A549 (cell line): ENCODE results near the gene STPG4. TPM values are rescaled to one million over a fixed set of nuclear protein-coding genes. Genes with fewer than 3 reads are reported as not detected.
"Not testable (repeated sequence)": the region's sequence is repeated elsewhere in the genome, so short reads cannot be mapped to it uniquely, and the experiment has no call there.

Experiments
- ATAC-seq, 2 experiments: fragments of 200-7000 bp in 1 of 2; fragments of >200 bp in 1 of 2; cut with Nextera tagmentation in 1 of 2; cut with Tn5 transposase in 1 of 2; 3 replicates each; pipeline versions ENCODE4 v1.8.0 to v1.9.1; 2018 to 2020; ENCODE audit warnings: mild to moderate bottlenecking in 1 of 2, moderate library complexity in 1 of 2
- CTCF ChIA-PET: fragments of 300-600 bp; sonication (Branson Sonifier 250); formaldehyde crosslinking; extraction: SDS; loops from one replicate; lab custom pipeline; 2021; ENCODE audit warnings: antibody characterized with exemption, inconsistent platforms; lab: Yijun Ruan, JAX
- POLR2A ChIA-PET: fragments of 350-600 bp; formaldehyde crosslinking; extraction: SDS; loops from one replicate; lab custom pipeline; 2021; ENCODE audit warnings: antibody characterized with exemption, inconsistent platforms; lab: Yijun Ruan, JAX
- DNase-seq, 2 experiments: peaks; one replicate each; pipeline versions ENCODE4 v3.0.0 to v3.0.0-alpha.2; 2011 to 2016; ENCODE audit warnings: low read depth in 1 of 2, low spot score in 1 of 2
- FAIRE-seq: peaks from 2 replicates; lab custom pipeline; 2011; peaks lifted over from hg19 to GRCh38; lab: Jason Lieb, UNC
- H3K27ac ChIP-seq, 2 experiments: fragments of >200 bp; sonication (Bioruptor Twin); formaldehyde crosslinking; 3 replicates each; pipeline ENCODE4 v1.5.1; 2016 to 2017
- H3K4me1 ChIP-seq: fragments of >200 bp; sonication (Bioruptor Twin); formaldehyde crosslinking; 3 replicates; pipeline ENCODE4 v1.6.1; 2016
- H3K4me2 ChIP-seq: fragments of >200 bp; sonication (Bioruptor Twin); formaldehyde crosslinking; 3 replicates; pipeline ENCODE4 v1.6.1; 2016
- H3K4me3 ChIP-seq: fragments of >200 bp; sonication (Bioruptor Twin); formaldehyde crosslinking; 3 replicates; pipeline ENCODE4 v1.5.1; 2016
- H3K9me3 ChIP-seq: fragments of >200 bp; sonication (Bioruptor Twin); formaldehyde crosslinking; 3 replicates; pipeline ENCODE4 v1.6.1; 2016
- BHLHE40 ChIP-seq: IDR thresholded peaks from 2 replicates; pipeline ENCODE4 v1.6.1; 2012; ENCODE audit warnings: low read depth, low read length, inconsistent platforms
- CBX2 ChIP-seq: fragments of 200-600 bp; sonication (generic); IDR thresholded peaks from 2 replicates; pipeline ENCODE4 v1.6.1; 2016; ENCODE audit warnings: low read depth, mild to moderate bottlenecking, borderline replicate concordance
- CHD4 ChIP-seq: fragments of 200-600 bp; sonication (generic); IDR thresholded peaks from 2 replicates; pipeline ENCODE4 v1.6.1; 2016; ENCODE audit warnings: antibody characterized with exemption, mild to moderate bottlenecking, borderline replicate concordance
- ESRRA ChIP-seq: fragments of 150-350 bp; IDR thresholded peaks from 2 replicates; pipeline ENCODE4 v1.6.1; 2014; ENCODE audit warnings: mild to moderate bottlenecking, low read length, borderline replicate concordance
- GATA3 ChIP-seq: IDR thresholded peaks from 2 replicates; pipeline ENCODE4 v1.6.1; 2012; ENCODE audit warnings: borderline replicate concordance
- HDAC2 ChIP-seq: fragments of 200-600 bp; sonication (generic); IDR thresholded peaks from 2 replicates; pipeline ENCODE4 v1.6.1; 2016
- JUN ChIP-seq, 2 experiments: fragments of >200 bp; sonication (Bioruptor Twin); formaldehyde crosslinking; IDR thresholded peaks; 2 replicates in 1 of 2; 3 replicates in 1 of 2; pipeline ENCODE4 v1.6.1; 2016 to 2017
- KDM1A ChIP-seq: fragments of 200-600 bp; sonication (generic); IDR thresholded peaks from 2 replicates; pipeline ENCODE4 v1.6.1; 2016; ENCODE audit warnings: low read depth, mild to moderate bottlenecking
- MAFK ChIP-seq: fragments of 450-650 bp; IDR thresholded peaks from 2 replicates; pipeline ENCODE4 v1.6.1; 2014; ENCODE audit not compliant: partially characterized antibody
- NFE2L2 ChIP-seq: fragments of 150-350 bp; conservative IDR thresholded peaks from 2 replicates; pipeline ENCODE4 v1.6.1; 2014; ENCODE audit warnings: low read length
- POLR2A ChIP-seq: IDR thresholded peaks from 2 replicates; pipeline ENCODE4 v1.6.1; 2012; ENCODE audit warnings: mild to moderate bottlenecking, low read length
- RAD21 ChIP-seq, 2 experiments: fragments of >200 bp in 1 of 2; sonication (Bioruptor Twin) in 1 of 2; formaldehyde crosslinking in 1 of 2; IDR thresholded peaks in 1 of 2; conservative IDR thresholded peaks in 1 of 2; 2 replicates in 1 of 2; 3 replicates in 1 of 2; pipeline ENCODE4 v1.6.1; 2012 to 2018; ENCODE audit warnings: inconsistent platforms in 1 of 2
- RCOR1 ChIP-seq: fragments of 150-350 bp; IDR thresholded peaks from 2 replicates; pipeline ENCODE4 v1.6.1; 2014; ENCODE audit warnings: antibody characterized with exemption, low read length, low read depth
- RFX5 ChIP-seq: fragments of 450-650 bp; IDR thresholded peaks from 2 replicates; pipeline ENCODE4 v1.7.1; 2014; ENCODE audit warnings: antibody characterized with exemption, mild to moderate bottlenecking, moderate library complexity
- RNF2 ChIP-seq: fragments of 200-600 bp; sonication (generic); IDR thresholded peaks from 2 replicates; pipeline ENCODE4 v1.6.1; 2016; ENCODE audit warnings: low read depth, mild to moderate bottlenecking, antibody characterized with exemption, moderate library complexity, borderline replicate concordance
- TFCP2L1 ChIP-seq: fragments of 250-450 bp; sonication (Bioruptor Pico); IDR thresholded peaks from 2 replicates; pipeline ENCODE4 v1.5.0; 2021; ENCODE audit warnings: mild to moderate bottlenecking
- ZFP36 ChIP-seq: fragments of 450-650 bp; IDR thresholded peaks from 2 replicates; pipeline ENCODE4 v1.6.1; 2014; ENCODE audit warnings: borderline replicate concordance; ENCODE audit not compliant: partially characterized antibody
- ZNF302 ChIP-seq: fragments of 250-450 bp; sonication (Bioruptor Pico); IDR thresholded peaks from 2 replicates; pipeline ENCODE4 v1.9.0; 2021; ENCODE audit warnings: inconsistent platforms, mild to moderate bottlenecking, moderate library complexity
- ZSCAN20 ChIP-seq: fragments of 250-450 bp; sonication (Bioruptor Pico); IDR thresholded peaks from 2 replicates; pipeline ENCODE4 v1.8.0; 2022; ENCODE audit warnings: mild to moderate bottlenecking, moderate library complexity
- WGBS: methylation state at CpG from one replicate; pipeline ENCODE4 v1.1.6; 2017; ENCODE audit errors: missing lambda C conversion rate; 5-methylcytosine and 5-hydroxymethylcytosine counted together
- polyA plus RNA-seq, 4 experiments: library from polyadenylated mRNA; depleted of rRNA in 3 of 4; stranded (reverse); fragments of >200 nt; fragmentation: RNase III in 1 of 4; extraction: RNeasy Plus Mini Kit Qiagen cat#74134 plus additional on column Dnase treatment in 1 of 4; gene quantifications; 2 replicates in 3 of 4; 3 replicates in 1 of 4; pipeline ENCODE4 v1.2.3, GENCODE V29; 2011 to 2017
- TF ChIP-seq, protein P1 (sequence below): fragments of >200 bp; sonication (Bioruptor Twin); formaldehyde crosslinking; IDR thresholded peaks from 2 replicates; pipeline ENCODE4 v1.6.1; 2016
- TF ChIP-seq, protein P2 (sequence below): fragments of 150-350 bp; IDR thresholded peaks from 2 replicates; pipeline ENCODE4 v1.6.1; 2014; ENCODE audit warnings: low read depth, mild to moderate bottlenecking, low read length
- TF ChIP-seq, protein P3 (sequence below): IDR thresholded peaks from 2 replicates; pipeline ENCODE4 v1.6.1; 2012
- TF ChIP-seq, protein P4 (sequence below): IDR thresholded peaks from 2 replicates; pipeline ENCODE4 v1.6.1; 2012; ENCODE audit warnings: low read depth, borderline replicate concordance
- TF ChIP-seq, protein P5 (sequence below): fragments of >200 bp; sonication (Bioruptor Twin); formaldehyde crosslinking; IDR thresholded peaks from 3 replicates; pipeline ENCODE4 v1.5.1; 2016

The STPG4 gene
- polyA plus RNA-seq, 2 of the 4 experiments (the other 2 are of a cell fraction), result 0.05 to 0.13 TPM

DNA sequence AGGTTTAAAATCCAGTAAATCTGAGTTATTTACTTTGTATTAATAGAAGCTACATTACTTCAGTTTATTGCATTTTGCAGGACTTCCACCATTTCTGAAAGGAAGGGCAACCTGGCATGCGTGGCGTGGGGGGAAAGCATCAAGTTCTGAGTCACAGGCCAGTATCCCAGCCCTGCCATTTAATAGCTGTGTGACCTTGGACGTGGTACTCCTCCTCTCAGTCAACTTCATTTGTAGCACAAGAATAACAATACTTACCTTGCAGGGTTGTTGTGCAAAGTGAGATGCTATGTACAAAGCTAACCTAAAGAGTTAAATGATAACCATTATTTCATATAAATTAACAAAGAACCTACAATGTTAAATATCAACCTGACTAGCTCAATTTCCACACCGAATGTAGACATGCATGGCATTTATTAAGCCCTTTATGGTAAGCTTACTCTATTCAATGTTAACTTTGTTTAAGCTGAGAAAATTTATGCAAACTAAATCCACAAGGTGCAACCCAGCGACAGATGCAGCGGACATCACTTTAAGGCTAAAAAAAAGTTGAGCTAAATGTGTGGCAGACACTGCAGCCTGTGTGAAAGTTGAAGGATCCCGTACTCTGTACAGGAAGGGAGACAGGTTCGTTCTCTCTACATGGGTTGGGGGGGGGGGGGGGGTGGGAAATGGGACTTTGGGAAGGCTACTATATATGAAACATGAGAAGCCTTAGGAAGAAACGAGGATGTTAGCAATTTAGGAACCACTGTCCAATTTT, 17.2 kb upstream of the STPG4 start (continued):
- peak in 1 of 2 experiments; percentile 1; a peak in 1 of 5 replicates for TF ChIP-seq RAD21 (conservative IDR thresholded peaks at IDR 0.05 in 1 of 2, IDR thresholded peaks at IDR 0.05 in 1 of 2)
- TF ChIP-seq, protein P1, sequence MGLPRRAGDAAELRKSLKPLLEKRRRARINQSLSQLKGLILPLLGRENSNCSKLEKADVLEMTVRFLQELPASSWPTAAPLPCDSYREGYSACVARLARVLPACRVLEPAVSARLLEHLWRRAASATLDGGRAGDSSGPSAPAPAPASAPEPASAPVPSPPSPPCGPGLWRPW, result no peak
- no peak for TF ChIP-seq ZFP36
- TF ChIP-seq, protein P2, sequence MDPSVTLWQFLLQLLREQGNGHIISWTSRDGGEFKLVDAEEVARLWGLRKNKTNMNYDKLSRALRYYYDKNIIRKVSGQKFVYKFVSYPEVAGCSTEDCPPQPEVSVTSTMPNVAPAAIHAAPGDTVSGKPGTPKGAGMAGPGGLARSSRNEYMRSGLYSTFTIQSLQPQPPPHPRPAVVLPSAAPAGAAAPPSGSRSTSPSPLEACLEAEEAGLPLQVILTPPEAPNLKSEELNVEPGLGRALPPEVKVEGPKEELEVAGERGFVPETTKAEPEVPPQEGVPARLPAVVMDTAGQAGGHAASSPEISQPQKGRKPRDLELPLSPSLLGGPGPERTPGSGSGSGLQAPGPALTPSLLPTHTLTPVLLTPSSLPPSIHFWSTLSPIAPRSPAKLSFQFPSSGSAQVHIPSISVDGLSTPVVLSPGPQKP, result no peak
- no peak for TF ChIP-seq POLR2A
- TF ChIP-seq RNF2, result no peak
- TF ChIP-seq HDAC2, result no peak
- TF ChIP-seq, protein P3, sequence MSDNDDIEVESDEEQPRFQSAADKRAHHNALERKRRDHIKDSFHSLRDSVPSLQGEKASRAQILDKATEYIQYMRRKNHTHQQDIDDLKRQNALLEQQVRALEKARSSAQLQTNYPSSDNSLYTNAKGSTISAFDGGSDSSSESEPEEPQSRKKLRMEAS, result peak; percentile 13; the same call in 1 of the 2 replicates
- no peak for TF ChIP-seq TFCP2L1 (CRISPR knock-in tag)
- TF ChIP-seq, all 56 proteins: peak for 8

DNA sequence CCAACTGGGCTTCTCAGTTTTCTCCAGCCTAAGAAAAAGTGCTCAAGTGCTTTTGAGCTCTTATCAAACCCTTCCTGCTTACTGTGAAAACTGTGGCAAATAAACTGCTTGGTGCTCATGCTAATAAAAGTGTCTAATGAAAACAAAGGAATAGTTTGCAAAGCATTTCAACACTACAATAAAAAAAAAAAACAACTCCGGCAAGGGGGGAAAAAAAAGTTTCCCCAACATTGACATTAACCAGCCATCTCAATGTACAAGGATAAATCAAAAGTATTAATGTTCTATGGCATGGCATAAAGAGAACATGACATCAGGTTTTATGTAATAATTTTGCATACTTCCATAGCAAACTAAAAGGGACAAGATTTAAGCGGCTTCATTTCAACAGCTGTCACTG, 14.7 kb upstream of the STPG4 start:
- Histone ChIP-seq H3K4me2 (peak overlapping the region; percentile 90), H3K9me3 (no peaks in the 10 kb centered on the region), H3K27ac (no peak overlapping the region; a peak in 1 of 6 replicates), H3K4me1 (peaks cover 91% of the 10 kb centered on the region)
- no peak for FAIRE-seq
- 61% methylated on average over 2 of the region's 2 CpGs for WGBS
- POLR2A ChIA-PET, result no interaction called here
- TF ChIP-seq TFCP2L1 (CRISPR knock-in tag) (no peak), ESRRA (no peak), ZSCAN20 (CRISPR knock-in tag) (no peak), RFX5 (no peak)
- TF ChIP-seq, protein P4, sequence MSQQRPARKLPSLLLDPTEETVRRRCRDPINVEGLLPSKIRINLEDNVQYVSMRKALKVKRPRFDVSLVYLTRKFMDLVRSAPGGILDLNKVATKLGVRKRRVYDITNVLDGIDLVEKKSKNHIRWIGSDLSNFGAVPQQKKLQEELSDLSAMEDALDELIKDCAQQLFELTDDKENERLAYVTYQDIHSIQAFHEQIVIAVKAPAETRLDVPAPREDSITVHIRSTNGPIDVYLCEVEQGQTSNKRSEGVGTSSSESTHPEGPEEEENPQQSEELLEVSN, result no peak
- TF ChIP-seq, protein P2, result no peak
- TF ChIP-seq, all 56 proteins: peak for 0
- H3K4me3 ChIP-seq, result no peak overlapping the region
- DNase-seq (no peak), ATAC-seq (no peak)
- CTCF ChIA-PET, result interaction anchor here (1.1 to 1.5 kb wide), 3 partner anchors 15 to 154 kb away, joined by 3 to 6 read pairs (median 4); partner anchors contain the start of gene STPG4

DNA sequence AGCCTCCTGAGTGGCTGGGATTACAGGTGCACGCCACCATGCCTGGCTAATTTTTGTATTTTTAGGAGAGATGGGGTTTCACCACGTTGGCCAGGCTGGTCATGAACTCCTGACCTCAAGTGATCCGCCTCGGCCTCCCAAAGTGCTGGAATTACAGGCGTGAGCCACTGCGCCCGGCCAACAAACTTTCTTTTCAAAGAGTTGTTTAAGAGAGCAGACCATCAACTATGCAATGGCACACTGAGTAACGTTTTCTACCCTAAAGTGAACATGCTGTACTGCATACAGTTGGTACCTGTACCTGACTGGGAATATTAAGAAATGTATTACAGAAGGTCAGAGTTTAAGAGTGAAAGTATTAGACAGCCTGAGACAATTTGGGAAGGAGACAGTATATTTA, 13.8 kb upstream of the STPG4 start:
- TF ChIP-seq JUN (IDR thresholded peaks at IDR 0.05), result 0 out of 5 replicates have a peak, but pooled peaks of 1 of the 2 experiments have one; percentile 18
- TF ChIP-seq, all 56 proteins: peak for 1; not testable (repeated sequence) for 55
- Histone ChIP-seq H3K4me2 (peak overlapping the region; percentile 90; the same call in 1 of the 3 replicates), H3K4me1 (peaks cover 97% of the 10 kb centered on the region)
- CTCF ChIA-PET, H3K9me3 ChIP-seq, DNase-seq, H3K27ac ChIP-seq, POLR2A ChIA-PET, H3K4me3 ChIP-seq, ATAC-seq, FAIRE-seq: not testable (repeated sequence)
- 77% methylated on average over 8 of the region's 8 CpGs for WGBS

DNA sequence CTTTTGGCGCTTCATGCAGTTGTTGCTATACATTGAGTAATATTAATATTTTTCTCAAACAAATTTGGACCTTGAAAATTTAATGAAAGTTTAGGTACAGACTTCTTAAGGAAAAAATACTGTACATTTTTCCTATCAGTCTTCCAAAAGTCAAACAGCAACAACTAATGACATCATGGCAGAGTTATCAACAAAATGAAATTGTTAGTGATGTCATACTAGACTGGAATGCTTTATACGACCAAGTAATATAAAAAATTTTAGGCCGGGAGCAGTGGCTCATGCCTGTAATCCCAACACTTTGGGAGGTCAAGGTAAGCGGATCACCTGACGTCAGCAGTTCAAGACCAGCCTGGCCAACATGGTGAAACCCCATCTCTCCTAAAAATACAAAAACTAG, 12.0 kb upstream of the STPG4 start:
- Histone ChIP-seq H3K9me3 (no peaks in the 10 kb centered on the region), H3K27ac (no peak overlapping the region), H3K4me2 (peak overlapping the region; percentile 6; the same call in 2 of the 3 replicates), H3K4me3 (no peak overlapping the region), H3K4me1 (peaks cover 96% of the 10 kb centered on the region)
- ChIA-PET POLR2A (interaction anchor here (0.6 to 0.8 kb wide), 4 partner anchors 102 to 1738 kb away, joined by 3 to 4 read pairs (median 4); no protein-coding TSS in a partner anchor), CTCF (interaction anchor here (6.2 kb wide), 1 partner anchor 156 kb away, joined by 23 read pairs; no protein-coding TSS in a partner anchor)
- WGBS, result 78% methylated on average over 5 of the region's 5 CpGs
- no peak for DNase-seq
- ATAC-seq, result no peak
- TF ChIP-seq GATA3 (no peak), RNF2 (no peak), TFCP2L1 (CRISPR knock-in tag) (no peak), MAFK (no peak), CHD4 (no peak), CBX2 (no peak), BHLHE40 (no peak), KDM1A (no peak), NFE2L2 (no peak), ZNF302 (CRISPR knock-in tag) (no peak), RCOR1 (no peak)
- TF ChIP-seq, protein P5, sequence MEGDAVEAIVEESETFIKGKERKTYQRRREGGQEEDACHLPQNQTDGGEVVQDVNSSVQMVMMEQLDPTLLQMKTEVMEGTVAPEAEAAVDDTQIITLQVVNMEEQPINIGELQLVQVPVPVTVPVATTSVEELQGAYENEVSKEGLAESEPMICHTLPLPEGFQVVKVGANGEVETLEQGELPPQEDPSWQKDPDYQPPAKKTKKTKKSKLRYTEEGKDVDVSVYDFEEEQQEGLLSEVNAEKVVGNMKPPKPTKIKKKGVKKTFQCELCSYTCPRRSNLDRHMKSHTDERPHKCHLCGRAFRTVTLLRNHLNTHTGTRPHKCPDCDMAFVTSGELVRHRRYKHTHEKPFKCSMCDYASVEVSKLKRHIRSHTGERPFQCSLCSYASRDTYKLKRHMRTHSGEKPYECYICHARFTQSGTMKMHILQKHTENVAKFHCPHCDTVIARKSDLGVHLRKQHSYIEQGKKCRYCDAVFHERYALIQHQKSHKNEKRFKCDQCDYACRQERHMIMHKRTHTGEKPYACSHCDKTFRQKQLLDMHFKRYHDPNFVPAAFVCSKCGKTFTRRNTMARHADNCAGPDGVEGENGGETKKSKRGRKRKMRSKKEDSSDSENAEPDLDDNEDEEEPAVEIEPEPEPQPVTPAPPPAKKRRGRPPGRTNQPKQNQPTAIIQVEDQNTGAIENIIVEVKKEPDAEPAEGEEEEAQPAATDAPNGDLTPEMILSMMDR, result no peak
- TF ChIP-seq, protein P3, result no peak
- FAIRE-seq, result no peak
